ENCODE measurements around the gene NOL9. TPM values are rescaled to one million over a fixed set of nuclear protein-coding genes. Genes with fewer than 3 reads are reported as not detected.

NOL9 gene
- total and polyA plus RNA-seq, 2 of the 13 experiments (the other 11 are each of a cell fraction or from before 2014, with no cell fraction given) = 18.0 to 24.7 TPM

- TF ChIP-seq, protein P1, sequence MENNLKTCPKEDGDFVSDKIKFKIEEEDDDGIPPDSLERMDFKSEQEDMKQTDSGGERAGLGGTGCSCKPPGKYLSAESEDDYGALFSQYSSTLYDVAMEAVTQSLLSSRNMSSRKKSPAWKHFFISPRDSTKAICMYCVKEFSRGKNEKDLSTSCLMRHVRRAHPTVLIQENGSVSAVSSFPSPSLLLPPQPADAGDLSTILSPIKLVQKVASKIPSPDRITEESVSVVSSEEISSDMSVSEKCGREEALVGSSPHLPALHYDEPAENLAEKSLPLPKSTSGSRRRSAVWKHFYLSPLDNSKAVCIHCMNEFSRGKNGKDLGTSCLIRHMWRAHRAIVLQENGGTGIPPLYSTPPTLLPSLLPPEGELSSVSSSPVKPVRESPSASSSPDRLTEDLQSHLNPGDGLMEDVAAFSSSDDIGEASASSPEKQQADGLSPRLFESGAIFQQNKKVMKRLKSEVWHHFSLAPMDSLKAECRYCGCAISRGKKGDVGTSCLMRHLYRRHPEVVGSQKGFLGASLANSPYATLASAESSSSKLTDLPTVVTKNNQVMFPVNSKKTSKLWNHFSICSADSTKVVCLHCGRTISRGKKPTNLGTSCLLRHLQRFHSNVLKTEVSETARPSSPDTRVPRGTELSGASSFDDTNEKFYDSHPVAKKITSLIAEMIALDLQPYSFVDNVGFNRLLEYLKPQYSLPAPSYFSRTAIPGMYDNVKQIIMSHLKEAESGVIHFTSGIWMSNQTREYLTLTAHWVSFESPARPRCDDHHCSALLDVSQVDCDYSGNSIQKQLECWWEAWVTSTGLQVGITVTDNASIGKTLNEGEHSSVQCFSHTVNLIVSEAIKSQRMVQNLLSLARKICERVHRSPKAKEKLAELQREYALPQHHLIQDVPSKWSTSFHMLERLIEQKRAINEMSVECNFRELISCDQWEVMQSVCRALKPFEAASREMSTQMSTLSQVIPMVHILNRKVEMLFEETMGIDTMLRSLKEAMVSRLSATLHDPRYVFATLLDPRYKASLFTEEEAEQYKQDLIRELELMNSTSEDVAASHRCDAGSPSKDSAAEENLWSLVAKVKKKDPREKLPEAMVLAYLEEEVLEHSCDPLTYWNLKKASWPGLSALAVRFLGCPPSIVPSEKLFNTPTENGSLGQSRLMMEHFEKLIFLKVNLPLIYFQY (CRISPR knock-in tag; IDR thresholded peaks at IDR 0.05; ENCODE audit: borderline replicate concordance) = peak; percentile 55; the same call in 1 of the 2 replicates
- TF ChIP-seq KDM3A (CRISPR knock-in tag; IDR thresholded peaks at IDR 0.05; ENCODE audit: low read depth) (0 out of 2 replicates have a peak, but pooled peaks have one; percentile 45), ZIK1 (CRISPR knock-in tag; IDR thresholded peaks at IDR 0.05; ENCODE audit: borderline replicate concordance, low read depth) (no peak), ZEB1 (IDR thresholded peaks at IDR 0.05; ENCODE audit: insufficient replicate concordance, low read depth) (no peak), SP5 (CRISPR knock-in tag; IDR thresholded peaks at IDR 0.05; ENCODE audit: borderline replicate concordance, low read depth) (peak; percentile 58; the same call in 1 of the 2 replicates), KLF13 (CRISPR knock-in tag; IDR thresholded peaks at IDR 0.05) (no peak), CCDC6 (CRISPR knock-in tag; IDR thresholded peaks at IDR 0.05) (peak; percentile 62; the same call in 1 of the 2 replicates), CHCHD3 (CRISPR knock-in tag; IDR thresholded peaks at IDR 0.05) (peak; percentile 18; the same call in 1 of the 2 replicates), FOXO1 (CRISPR knock-in tag; IDR thresholded peaks at IDR 0.05) (no peak), JUND (CRISPR knock-in tag; IDR thresholded peaks at IDR 0.05) (no peak; the same call in 1 of the 2 replicates), SP1 (IDR thresholded peaks at IDR 0.05) (no peak), SP1 (CRISPR knock-in tag; IDR thresholded peaks at IDR 0.05) (peak; percentile 74), KMT2A (CRISPR knock-in tag; IDR thresholded peaks at IDR 0.05) (0 out of 2 replicates have a peak, but pooled peaks have one; percentile 62), ATF7-NPFF (CRISPR knock-in tag; IDR thresholded peaks at IDR 0.05; ENCODE audit: low read depth) (peak; percentile 54; the same call in 1 of the 2 replicates), ZFP62 (CRISPR knock-in tag; IDR thresholded peaks at IDR 0.05) (no peak), PCBP2 (optimal IDR thresholded peaks at IDR 0.05; ENCODE audit: low read depth, low read length, poor library complexity, severe bottlenecking) (no peak), ZXDC (CRISPR knock-in tag; IDR thresholded peaks at IDR 0.05) (no peak), GABPA (IDR thresholded peaks at IDR 0.05; ENCODE audit: low read depth, low read length) (no peak), GABPA (CRISPR knock-in tag; IDR thresholded peaks at IDR 0.05; ENCODE audit: low read depth) (no peak), ZBTB33 (CRISPR knock-in tag; IDR thresholded peaks at IDR 0.05) (no peak)
- TF ChIP-seq, protein P2, sequence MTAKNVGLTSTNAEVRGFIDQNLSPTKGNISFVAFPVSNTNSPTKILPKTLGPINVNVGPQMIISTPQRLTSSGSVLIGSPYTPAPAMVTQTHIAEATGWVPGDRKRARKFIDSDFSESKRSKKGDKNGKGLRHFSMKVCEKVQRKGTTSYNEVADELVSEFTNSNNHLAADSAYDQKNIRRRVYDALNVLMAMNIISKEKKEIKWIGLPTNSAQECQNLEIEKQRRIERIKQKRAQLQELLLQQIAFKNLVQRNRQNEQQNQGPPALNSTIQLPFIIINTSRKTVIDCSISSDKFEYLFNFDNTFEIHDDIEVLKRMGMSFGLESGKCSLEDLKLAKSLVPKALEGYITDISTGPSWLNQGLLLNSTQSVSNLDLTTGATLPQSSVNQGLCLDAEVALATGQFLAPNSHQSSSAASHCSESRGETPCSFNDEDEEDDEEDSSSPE (CRISPR knock-in tag; IDR thresholded peaks at IDR 0.05) = peak; percentile 18; the same call in 1 of the 2 replicates
These were observed 48.4 kb upstream of the NOL9 start, which contains the start of gene KLHL21 (continued) for GRCh38 chr1:6602669-6603237.
